Sigmoid colon (tissue), 4 donors: Measurements from ENCODE around the gene YJEFN3.

Experiments used
- CTCF ChIP-seq, 4 experiments: fragments of 450-650 bp in 3 of 4; fragments of 200-600 bp in 1 of 4; IDR thresholded peaks; one replicate each; pipeline ENCODE4 v1.5.1; 2016 to 2019; ENCODE audit warnings: antibody characterized with exemption in 4 of 4, mild to moderate bottlenecking in 3 of 4, moderate library complexity in 2 of 4
- EP300 ChIP-seq, 4 donors: sonication (generic); formaldehyde crosslinking; IDR thresholded peaks; one replicate each; pipeline ENCODE4 v1.6.1; 2017; ENCODE audit warnings: antibody characterized with exemption in 4 of 4

GRCh38 chr19:19539698-19540063, 11.0 kb downstream of the YJEFN3 start:
- TF ChIP-seq CTCF (IDR thresholded peaks at IDR 0.05) (no peak), EP300 (IDR thresholded peaks at IDR 0.05) (no peak)
